Activated CD8-positive, alpha-beta T cell treated with anti-CD3 and anti-CD28 coated beads for 36 hours (primary cell): ENCODE data around the gene CCDC93. TPM values are rescaled to one million over a fixed set of nuclear protein-coding genes. Genes with fewer than 3 reads are reported as not detected.
A peak's percentile ranks its signal among the peaks of the same experiment; 100 is the strongest.

ENCODE experiments used
- ATAC-seq: fragments of 200-7000 bp; cut with Tn5 transposase; one replicate; pipeline ENCODE4 v1.10.0; 2021; ENCODE audit warnings: mild to moderate bottlenecking, moderate library complexity
- CTCF ChIA-PET: fragments of 350-600 bp; sonication (Branson Sonifier 250); formaldehyde crosslinking; loops from one replicate; lab custom pipeline; 2021; ENCODE audit warnings: antibody characterized with exemption; lab: Charles Lee
- POLR2A ChIA-PET: fragments of 350-600 bp; sonication (Branson Sonifier 250); formaldehyde crosslinking; loops from one replicate; lab custom pipeline; 2021; ENCODE audit warnings: antibody characterized with exemption; lab: Charles Lee
- DNase-seq: peaks from one replicate; pipeline ENCODE4 v3.0.0-alpha.2; 2020
- H3K27ac Mint-ChIP-seq: one replicate; pipeline ENCODE4 v1.8.0; 2021; ENCODE audit warnings: mild to moderate bottlenecking, mixed read lengths
- H3K27me3 Mint-ChIP-seq: one replicate; pipeline ENCODE4 v1.8.0; 2021; ENCODE audit warnings: mixed read lengths
- H3K36me3 Mint-ChIP-seq: one replicate; pipeline ENCODE4 v1.8.0; 2021; ENCODE audit warnings: low read depth, mixed read lengths
- H3K4me1 Mint-ChIP-seq: one replicate; pipeline ENCODE4 v1.8.0; 2021; ENCODE audit warnings: low read depth, mixed read lengths
- H3K4me3 Mint-ChIP-seq: one replicate; pipeline ENCODE4 v1.8.0; 2021; ENCODE audit warnings: mild to moderate bottlenecking, moderate library complexity, mixed read lengths
- H3K9me3 Mint-ChIP-seq: one replicate; pipeline ENCODE4 v1.8.0; 2021; ENCODE audit warnings: mixed read lengths
- intact Hi-C: fragments of 100-400 bp; cut with micrococcal nuclease; formaldehyde crosslinking; loops from one replicate; pipeline ENCODE4 v1.10.0; 2022
- total RNA-seq, 2 experiments: library from RNA; stranded (reverse); gene quantifications; one replicate each; pipeline ENCODE4 v1.2.3, GENCODE V29; 2021
- TF ChIP-seq, protein P1 (sequence below): fragments of 200-600 bp; IDR thresholded peaks from one replicate; pipeline ENCODE4 v1.8.0; 2022; ENCODE audit warnings: antibody characterized with exemption, mild to moderate bottlenecking

Gene CCDC93
- total RNA-seq, 2 experiments from 2014 or later = 24.5 to 25.4 TPM

DNA sequence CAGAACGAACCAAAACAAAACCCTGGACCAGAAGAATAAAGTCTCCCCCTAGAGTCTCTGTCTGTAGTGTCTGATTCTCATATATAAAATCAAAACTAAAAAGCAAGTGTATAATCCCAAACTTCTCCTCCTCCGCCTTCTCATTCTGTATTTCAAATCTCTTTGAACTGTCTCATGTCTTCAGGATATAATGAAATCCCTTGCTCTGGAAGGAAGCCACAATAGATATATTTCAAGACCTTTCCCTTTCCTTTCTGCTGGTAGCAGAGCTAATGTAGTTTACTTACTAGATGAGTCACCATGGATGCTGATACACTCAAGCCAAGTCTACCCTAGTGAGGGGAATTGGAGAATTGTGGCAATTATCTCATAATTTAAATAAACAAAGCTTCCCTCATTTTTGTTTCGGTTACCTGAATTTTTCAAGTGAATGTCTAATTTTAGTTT, 33.5 kb upstream of the CCDC93 start:
- ATAC-seq (no peak), DNase-seq (no peak)
- intact Hi-C loops = loop anchor here (5.0 to 10.0 kb wide), 2 partner anchors 137 to 810 kb away; no protein-coding TSS in a partner anchor
- no peaks in the 10 kb centered on the region for H3K9me3 Mint-ChIP-seq
- H3K36me3 Mint-ChIP-seq = no peaks in the 10 kb centered on the region
- peaks cover 38% of the 10 kb centered on the region for H3K27me3 Mint-ChIP-seq
- peaks cover 2% of the 10 kb centered on the region for H3K4me1 Mint-ChIP-seq
- ChIA-PET CTCF (interaction anchor here (0.7 to 3.3 kb wide), 38 partner anchors 8 to 835 kb away, joined by 3 to 39 read pairs (median 5); partner anchors contain the start of gene INSIG2), POLR2A (no interaction called here)
- TF ChIP-seq, protein P1, sequence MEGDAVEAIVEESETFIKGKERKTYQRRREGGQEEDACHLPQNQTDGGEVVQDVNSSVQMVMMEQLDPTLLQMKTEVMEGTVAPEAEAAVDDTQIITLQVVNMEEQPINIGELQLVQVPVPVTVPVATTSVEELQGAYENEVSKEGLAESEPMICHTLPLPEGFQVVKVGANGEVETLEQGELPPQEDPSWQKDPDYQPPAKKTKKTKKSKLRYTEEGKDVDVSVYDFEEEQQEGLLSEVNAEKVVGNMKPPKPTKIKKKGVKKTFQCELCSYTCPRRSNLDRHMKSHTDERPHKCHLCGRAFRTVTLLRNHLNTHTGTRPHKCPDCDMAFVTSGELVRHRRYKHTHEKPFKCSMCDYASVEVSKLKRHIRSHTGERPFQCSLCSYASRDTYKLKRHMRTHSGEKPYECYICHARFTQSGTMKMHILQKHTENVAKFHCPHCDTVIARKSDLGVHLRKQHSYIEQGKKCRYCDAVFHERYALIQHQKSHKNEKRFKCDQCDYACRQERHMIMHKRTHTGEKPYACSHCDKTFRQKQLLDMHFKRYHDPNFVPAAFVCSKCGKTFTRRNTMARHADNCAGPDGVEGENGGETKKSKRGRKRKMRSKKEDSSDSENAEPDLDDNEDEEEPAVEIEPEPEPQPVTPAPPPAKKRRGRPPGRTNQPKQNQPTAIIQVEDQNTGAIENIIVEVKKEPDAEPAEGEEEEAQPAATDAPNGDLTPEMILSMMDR = no peak
- no peak overlapping the region for H3K4me3 Mint-ChIP-seq
- H3K27ac Mint-ChIP-seq = no peak overlapping the region

DNA sequence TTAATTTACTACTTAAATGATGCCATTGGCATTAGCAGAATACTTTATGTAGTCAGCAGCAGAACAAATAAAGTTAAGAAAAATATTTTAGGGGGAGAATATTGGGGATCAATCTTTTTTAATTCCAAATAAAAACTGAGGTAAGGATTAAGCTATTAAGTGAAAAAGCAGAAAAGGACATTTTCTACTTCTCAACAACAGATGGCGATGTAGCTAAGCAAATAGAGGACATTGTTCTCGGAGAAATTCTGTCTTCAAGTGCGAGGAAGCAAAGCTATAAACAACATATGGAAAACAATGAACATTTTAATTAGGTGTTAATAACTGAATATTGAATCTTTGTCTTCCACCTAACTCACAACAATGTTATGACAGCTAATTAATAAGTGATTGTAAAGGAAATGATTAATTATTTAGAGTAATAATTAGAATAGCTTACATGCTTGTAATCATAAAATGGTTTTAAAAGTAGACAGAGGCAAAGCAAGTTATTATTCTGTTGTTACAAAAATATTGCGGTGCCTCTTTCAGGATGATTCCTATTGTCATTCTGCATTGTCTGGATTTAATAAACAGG, 32.9 kb upstream of the CCDC93 start:
- CTCF ChIA-PET = interaction anchor here (0.7 to 3.3 kb wide), 47 partner anchors 9 to 836 kb away, joined by 3 to 39 read pairs (median 4); partner anchors contain the start of gene INSIG2
- POLR2A ChIA-PET = no interaction called here
- TF ChIP-seq, protein P1 = peak; percentile 74
- no peaks in the 10 kb centered on the region for H3K36me3 Mint-ChIP-seq
- peaks cover 36% of the 10 kb centered on the region for H3K27me3 Mint-ChIP-seq
- intact Hi-C loops = loop anchor here (5.0 to 10.0 kb wide), 2 partner anchors 138 to 811 kb away; no protein-coding TSS in a partner anchor
- H3K27ac Mint-ChIP-seq = no peak overlapping the region
- H3K9me3 Mint-ChIP-seq = no peaks in the 10 kb centered on the region
- DNase-seq (no peak), ATAC-seq (no peak)
- no peak overlapping the region for H3K4me3 Mint-ChIP-seq
- peaks cover 2% of the 10 kb centered on the region for H3K4me1 Mint-ChIP-seq

DNA sequence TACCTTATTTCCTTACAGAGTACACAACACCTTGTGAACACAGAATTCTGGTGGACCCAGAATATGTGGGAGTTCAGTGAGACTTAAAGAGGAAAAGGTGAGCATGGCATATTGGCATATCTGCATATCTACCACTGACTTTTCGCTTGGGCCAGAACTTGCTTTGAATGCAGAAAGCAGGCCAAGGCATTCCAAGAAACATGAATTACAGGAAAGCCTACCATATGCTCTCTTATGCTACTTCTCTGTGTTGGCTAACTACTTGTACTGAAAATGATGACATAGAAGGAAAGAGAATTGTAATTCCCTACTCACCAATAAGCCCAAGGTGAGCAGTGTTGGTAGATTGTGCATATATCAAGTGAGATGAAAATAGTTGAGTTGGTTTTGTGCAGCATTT, 31.4 kb upstream of the CCDC93 start:
- ChIA-PET POLR2A (no interaction called here), CTCF (interaction anchor here (0.6 to 3.3 kb wide), 5 partner anchors 13 to 178 kb away, joined by 3 to 19 read pairs (median 7); partner anchors contain the start of gene CCDC93)
- Mint-ChIP-seq H3K27ac (no peak overlapping the region), H3K4me3 (no peak overlapping the region), H3K9me3 (no peaks in the 10 kb centered on the region), H3K36me3 (no peaks in the 10 kb centered on the region), H3K27me3 (peaks cover 33% of the 10 kb centered on the region), H3K4me1 (peaks cover 2% of the 10 kb centered on the region)
- intact Hi-C loops = loop anchor here (5.0 to 10.0 kb wide), 2 partner anchors 140 to 812 kb away; no protein-coding TSS in a partner anchor
- TF ChIP-seq, protein P1 = no peak
- ATAC-seq (no peak), DNase-seq (no peak)

DNA sequence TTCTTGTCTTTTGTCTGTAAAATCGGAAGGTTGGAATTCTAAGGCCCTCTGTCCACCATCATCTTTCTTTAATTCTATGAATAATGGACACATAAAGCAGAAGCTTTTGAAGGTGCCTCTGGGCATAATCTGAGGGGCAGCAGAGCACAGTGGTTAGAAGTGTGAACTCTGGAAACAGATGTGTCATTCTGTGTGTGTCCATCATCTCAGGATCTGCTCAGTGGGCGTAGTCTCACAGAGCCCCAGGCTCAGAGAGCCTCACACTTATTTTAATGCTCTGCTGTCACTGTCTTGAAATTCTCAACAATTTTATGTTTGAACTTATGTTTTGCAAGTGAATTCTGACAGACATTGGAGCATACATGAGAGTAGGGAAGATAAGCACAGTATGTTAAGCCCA, 31.0 kb upstream of the CCDC93 start:
- peaks cover 2% of the 10 kb centered on the region for H3K4me1 Mint-ChIP-seq
- ChIA-PET CTCF (interaction anchor here (1.5 to 3.3 kb wide), 2 partner anchors 12 to 42 kb away, joined by 3 to 14 read pairs; no protein-coding TSS in a partner anchor), POLR2A (no interaction called here)
- H3K4me3 Mint-ChIP-seq = no peak overlapping the region
- no peak overlapping the region for H3K27ac Mint-ChIP-seq
- ATAC-seq = peak; percentile 49
- TF ChIP-seq, protein P1 = no peak
- H3K27me3 Mint-ChIP-seq = peaks cover 34% of the 10 kb centered on the region
- H3K36me3 Mint-ChIP-seq = no peaks in the 10 kb centered on the region
- no peaks in the 10 kb centered on the region for H3K9me3 Mint-ChIP-seq
- DNase-seq = no peak
- intact Hi-C loops = loop anchor here (5.0 to 10.0 kb wide), 2 partner anchors 140 to 812 kb away; no protein-coding TSS in a partner anchor
